ENCODE results near the gene RBP5. TPM values are rescaled to one million over a fixed set of nuclear protein-coding genes. Genes with fewer than 3 reads are reported as not detected.

The RBP5 gene
- total and polyA plus RNA-seq, 9 of the 15 experiments (the other 6 are each of a cell fraction or from before 2014, with no cell fraction given) = 8.6 to 22.5 (median 11.4) TPM

GRCh38 chr12:7161811-7162210 is 33.1 kb upstream of the RBP5 start (continued):
- no peak for TF ChIP-seq ZBTB40 (IDR thresholded peaks at IDR 0.05)
- no peak for TF ChIP-seq ZBTB40 (CRISPR knock-in tag; IDR thresholded peaks at IDR 0.05)
- TF ChIP-seq, protein P1, sequence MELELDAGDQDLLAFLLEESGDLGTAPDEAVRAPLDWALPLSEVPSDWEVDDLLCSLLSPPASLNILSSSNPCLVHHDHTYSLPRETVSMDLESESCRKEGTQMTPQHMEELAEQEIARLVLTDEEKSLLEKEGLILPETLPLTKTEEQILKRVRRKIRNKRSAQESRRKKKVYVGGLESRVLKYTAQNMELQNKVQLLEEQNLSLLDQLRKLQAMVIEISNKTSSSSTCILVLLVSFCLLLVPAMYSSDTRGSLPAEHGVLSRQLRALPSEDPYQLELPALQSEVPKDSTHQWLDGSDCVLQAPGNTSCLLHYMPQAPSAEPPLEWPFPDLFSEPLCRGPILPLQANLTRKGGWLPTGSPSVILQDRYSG (tag; conservative IDR thresholded peaks at IDR 0.05; ENCODE audit: low read depth) = no peak
- no peak for TF ChIP-seq SNIP1 (IDR thresholded peaks at IDR 0.05; ENCODE audit: low read depth)
- TF ChIP-seq NR2C2 (CRISPR knock-in tag; IDR thresholded peaks at IDR 0.05) = no peak
- no peak for TF ChIP-seq NR2C2 (tag; IDR thresholded peaks at IDR 0.05)
